Measurements from ENCODE around the gene DCAF11. TPM values are rescaled to one million over a fixed set of nuclear protein-coding genes. Genes with fewer than 3 reads are reported as not detected.
A peak's percentile ranks its signal among the peaks of the same experiment; 100 is the strongest.

DCAF11 gene
- total and polyA plus RNA-seq, 2 of the 13 experiments (the other 11 are each of a cell fraction or from before 2014, with no cell fraction given): 150 to 257 TPM

DNA sequence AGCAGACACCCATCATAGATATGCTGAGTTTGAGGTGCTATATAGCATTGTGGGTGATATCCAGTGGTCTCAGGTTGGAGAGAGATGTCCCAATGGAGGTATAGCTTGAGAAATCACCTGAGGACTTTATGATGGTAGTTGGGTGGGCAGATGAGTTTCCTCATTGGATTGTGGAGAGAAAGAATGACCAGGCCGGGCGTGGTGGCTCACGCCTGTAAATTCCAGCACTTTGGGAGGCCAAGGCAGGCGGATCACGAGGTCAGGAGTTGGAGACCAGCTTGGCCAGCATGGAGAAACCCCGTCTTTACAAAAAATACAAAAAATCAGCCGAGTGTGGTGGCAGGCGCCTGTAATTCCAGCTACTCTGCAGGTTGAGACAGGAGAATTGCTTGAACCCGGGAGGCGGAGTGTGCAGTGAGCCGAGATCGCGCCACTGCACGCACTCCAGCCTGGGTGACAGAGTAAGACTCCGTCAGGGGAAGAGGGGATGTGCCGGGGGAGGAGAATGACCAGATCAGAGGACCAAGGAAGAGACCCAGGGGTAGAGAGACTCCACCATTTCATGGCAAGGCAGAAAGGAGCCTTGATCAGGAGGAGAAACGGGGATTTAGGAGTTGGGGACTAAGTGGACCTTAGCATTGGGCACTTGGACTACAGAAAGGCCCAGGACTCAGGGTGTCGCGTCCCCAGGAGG lies 21.2 kb upstream of the DCAF11 start (continued):
- TF ChIP-seq, protein P1, sequence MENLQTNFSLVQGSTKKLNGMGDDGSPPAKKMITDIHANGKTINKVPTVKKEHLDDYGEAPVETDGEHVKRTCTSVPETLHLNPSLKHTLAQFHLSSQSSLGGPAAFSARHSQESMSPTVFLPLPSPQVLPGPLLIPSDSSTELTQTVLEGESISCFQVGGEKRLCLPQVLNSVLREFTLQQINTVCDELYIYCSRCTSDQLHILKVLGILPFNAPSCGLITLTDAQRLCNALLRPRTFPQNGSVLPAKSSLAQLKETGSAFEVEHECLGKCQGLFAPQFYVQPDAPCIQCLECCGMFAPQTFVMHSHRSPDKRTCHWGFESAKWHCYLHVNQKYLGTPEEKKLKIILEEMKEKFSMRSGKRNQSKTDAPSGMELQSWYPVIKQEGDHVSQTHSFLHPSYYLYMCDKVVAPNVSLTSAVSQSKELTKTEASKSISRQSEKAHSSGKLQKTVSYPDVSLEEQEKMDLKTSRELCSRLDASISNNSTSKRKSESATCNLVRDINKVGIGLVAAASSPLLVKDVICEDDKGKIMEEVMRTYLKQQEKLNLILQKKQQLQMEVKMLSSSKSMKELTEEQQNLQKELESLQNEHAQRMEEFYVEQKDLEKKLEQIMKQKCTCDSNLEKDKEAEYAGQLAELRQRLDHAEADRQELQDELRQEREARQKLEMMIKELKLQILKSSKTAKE (CRISPR knock-in tag; IDR thresholded peaks at IDR 0.05; ENCODE audit: borderline replicate concordance): no peak
- TF ChIP-seq ZNF629 (CRISPR knock-in tag; conservative IDR thresholded peaks at IDR 0.05) (0 out of 2 replicates have a peak, but pooled peaks have one; percentile 20), ZNF136 (CRISPR knock-in tag; IDR thresholded peaks at IDR 0.05; ENCODE audit: low read depth) (no peak), TOE1 (CRISPR knock-in tag; IDR thresholded peaks at IDR 0.05) (no peak), HOXA3 (CRISPR knock-in tag; IDR thresholded peaks at IDR 0.05) (no peak), ATAD3A (CRISPR knock-in tag; IDR thresholded peaks at IDR 0.05) (no peak; the same call in 1 of the 2 replicates), TGIF2 (CRISPR knock-in tag; IDR thresholded peaks at IDR 0.05) (no peak), RXRA (CRISPR knock-in tag; IDR thresholded peaks at IDR 0.05) (no peak; the same call in 1 of the 2 replicates), NFIB (CRISPR knock-in tag; IDR thresholded peaks at IDR 0.05; ENCODE audit: borderline replicate concordance) (no peak), ATM (IDR thresholded peaks at IDR 0.05; ENCODE audit: borderline replicate concordance) (no peak), ZBTB20 (CRISPR knock-in tag; IDR thresholded peaks at IDR 0.05; ENCODE audit: borderline replicate concordance, low read depth) (no peak), RFX1 (IDR thresholded peaks at IDR 0.05) (no peak), TARDBP (CRISPR knock-in tag; IDR thresholded peaks at IDR 0.05) (no peak), ZNF782 (CRISPR knock-in tag; IDR thresholded peaks at IDR 0.05; ENCODE audit: borderline replicate concordance) (no peak), ARNT (IDR thresholded peaks at IDR 0.05) (no peak), ZBTB38 (CRISPR knock-in tag; IDR thresholded peaks at IDR 0.05) (peak; percentile 67), BHLHE40 (IDR thresholded peaks at IDR 0.05; ENCODE audit: low read length) (no peak), ZNF124 (CRISPR knock-in tag; IDR thresholded peaks at IDR 0.05) (no peak), ZNF792 (CRISPR knock-in tag; IDR thresholded peaks at IDR 0.05) (no peak), MEIS1 (CRISPR knock-in tag; IDR thresholded peaks at IDR 0.05; ENCODE audit: borderline replicate concordance) (no peak), ZNF83 (CRISPR knock-in tag; IDR thresholded peaks at IDR 0.05; ENCODE audit: borderline replicate concordance) (peak; percentile 76; the same call in 1 of the 2 replicates)
- TF ChIP-seq, protein P2, sequence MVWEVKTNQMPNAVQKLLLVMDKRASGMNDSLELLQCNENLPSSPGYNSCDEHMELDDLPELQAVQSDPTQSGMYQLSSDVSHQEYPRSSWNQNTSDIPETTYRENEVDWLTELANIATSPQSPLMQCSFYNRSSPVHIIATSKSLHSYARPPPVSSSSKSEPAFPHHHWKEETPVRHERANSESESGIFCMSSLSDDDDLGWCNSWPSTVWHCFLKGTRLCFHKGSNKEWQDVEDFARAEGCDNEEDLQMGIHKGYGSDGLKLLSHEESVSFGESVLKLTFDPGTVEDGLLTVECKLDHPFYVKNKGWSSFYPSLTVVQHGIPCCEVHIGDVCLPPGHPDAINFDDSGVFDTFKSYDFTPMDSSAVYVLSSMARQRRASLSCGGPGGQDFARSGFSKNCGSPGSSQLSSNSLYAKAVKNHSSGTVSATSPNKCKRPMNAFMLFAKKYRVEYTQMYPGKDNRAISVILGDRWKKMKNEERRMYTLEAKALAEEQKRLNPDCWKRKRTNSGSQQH (CRISPR knock-in tag; IDR thresholded peaks at IDR 0.05; ENCODE audit: low read depth): no peak
- TF ChIP-seq, protein P3, sequence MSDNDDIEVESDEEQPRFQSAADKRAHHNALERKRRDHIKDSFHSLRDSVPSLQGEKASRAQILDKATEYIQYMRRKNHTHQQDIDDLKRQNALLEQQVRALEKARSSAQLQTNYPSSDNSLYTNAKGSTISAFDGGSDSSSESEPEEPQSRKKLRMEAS (IDR thresholded peaks at IDR 0.05): no peak
- TF ChIP-seq, protein P4, sequence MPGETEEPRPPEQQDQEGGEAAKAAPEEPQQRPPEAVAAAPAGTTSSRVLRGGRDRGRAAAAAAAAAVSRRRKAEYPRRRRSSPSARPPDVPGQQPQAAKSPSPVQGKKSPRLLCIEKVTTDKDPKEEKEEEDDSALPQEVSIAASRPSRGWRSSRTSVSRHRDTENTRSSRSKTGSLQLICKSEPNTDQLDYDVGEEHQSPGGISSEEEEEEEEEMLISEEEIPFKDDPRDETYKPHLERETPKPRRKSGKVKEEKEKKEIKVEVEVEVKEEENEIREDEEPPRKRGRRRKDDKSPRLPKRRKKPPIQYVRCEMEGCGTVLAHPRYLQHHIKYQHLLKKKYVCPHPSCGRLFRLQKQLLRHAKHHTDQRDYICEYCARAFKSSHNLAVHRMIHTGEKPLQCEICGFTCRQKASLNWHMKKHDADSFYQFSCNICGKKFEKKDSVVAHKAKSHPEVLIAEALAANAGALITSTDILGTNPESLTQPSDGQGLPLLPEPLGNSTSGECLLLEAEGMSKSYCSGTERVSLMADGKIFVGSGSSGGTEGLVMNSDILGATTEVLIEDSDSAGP (CRISPR knock-in tag; IDR thresholded peaks at IDR 0.05; ENCODE audit: borderline replicate concordance): no peak
- TF ChIP-seq, protein P5, sequence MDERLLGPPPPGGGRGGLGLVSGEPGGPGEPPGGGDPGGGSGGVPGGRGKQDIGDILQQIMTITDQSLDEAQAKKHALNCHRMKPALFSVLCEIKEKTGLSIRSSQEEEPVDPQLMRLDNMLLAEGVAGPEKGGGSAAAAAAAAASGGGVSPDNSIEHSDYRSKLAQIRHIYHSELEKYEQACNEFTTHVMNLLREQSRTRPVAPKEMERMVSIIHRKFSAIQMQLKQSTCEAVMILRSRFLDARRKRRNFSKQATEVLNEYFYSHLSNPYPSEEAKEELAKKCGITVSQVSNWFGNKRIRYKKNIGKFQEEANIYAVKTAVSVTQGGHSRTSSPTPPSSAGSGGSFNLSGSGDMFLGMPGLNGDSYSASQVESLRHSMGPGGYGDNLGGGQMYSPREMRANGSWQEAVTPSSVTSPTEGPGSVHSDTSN (CRISPR knock-in tag; IDR thresholded peaks at IDR 0.05): 0 out of 2 replicates have a peak, but pooled peaks have one; percentile 6
- TF ChIP-seq, protein P6, sequence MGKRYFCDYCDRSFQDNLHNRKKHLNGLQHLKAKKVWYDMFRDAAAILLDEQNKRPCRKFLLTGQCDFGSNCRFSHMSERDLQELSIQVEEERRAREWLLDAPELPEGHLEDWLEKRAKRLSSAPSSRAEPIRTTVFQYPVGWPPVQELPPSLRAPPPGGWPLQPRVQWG (CRISPR knock-in tag; IDR thresholded peaks at IDR 0.05; ENCODE audit: borderline replicate concordance, low read depth): no peak
